HT-29 (cell line): ENCODE results near the gene LRRC9. TPM values are rescaled to one million over a fixed set of nuclear protein-coding genes. Genes with fewer than 3 reads are reported as not detected.

Experiments
- DNase-seq: peaks from one replicate; pipeline ENCODE4 v3.0.0-alpha.2; 2015; ENCODE audit warnings: low spot score
- total RNA-seq: library from RNA; depleted of rRNA; stranded (reverse); fragments of >200 nt; shearing (Covaris generic); gene quantifications from 2 replicates; pipeline ENCODE4 v1.2.3, GENCODE V29; 2014; rRNA removed

Gene LRRC9
- total RNA-seq, 1 experiment from 2014 or later, result not detected

DNA sequence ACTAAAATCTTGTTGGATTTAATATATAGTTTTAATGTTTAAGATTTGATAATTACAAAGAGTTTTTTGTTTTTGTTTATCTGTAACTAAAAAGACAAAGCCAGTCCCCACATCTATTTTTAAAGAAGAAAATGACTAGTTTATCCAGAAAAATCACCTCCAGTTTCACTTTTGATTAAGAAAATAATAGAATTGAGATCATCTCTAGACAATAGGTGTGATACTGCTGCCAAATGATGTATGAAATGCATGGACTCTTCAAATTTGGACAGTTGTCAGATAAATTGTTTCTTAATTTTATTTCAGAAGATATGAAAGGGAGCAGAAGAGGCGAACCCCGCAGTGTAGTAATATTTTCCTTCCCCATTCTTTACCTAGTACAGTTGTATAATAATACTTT, 191.8 kb downstream of the LRRC9 start:
- DNase-seq, result no peak

Other genes starting within 250 kb of the LRRC9 start
- gene RTN1, start 49.4 kb upstream of the LRRC9 start, total RNA-seq, result not detected in 2 replicates
- 8.2 and 32.9 TPM in 2 replicates for gene PCNX4, start 171.8 kb downstream of the LRRC9 start, total RNA-seq
- 23.9 and 36.4 TPM in 2 replicates for gene DHRS7, start 245.3 kb downstream of the LRRC9 start, total RNA-seq